Measurements from ENCODE around the gene COPZ1. TPM values are rescaled to one million over a fixed set of nuclear protein-coding genes. Genes with fewer than 3 reads are reported as not detected.

COPZ1 gene
- total RNA-seq, 1 experiment from 2014 or later: 207 TPM

GRCh38 chr12:54389134-54389508 lies 64.2 kb downstream of the COPZ1 start:
- Mint-ChIP-seq H3K27ac (ENCODE audit: low read depth, unreplicated experiment) (no peak overlapping the region), H3K9me3 (ENCODE audit: unreplicated experiment) (no peaks in the 10 kb centered on the region), H3K4me1 (ENCODE audit: insufficient read depth, unreplicated experiment) (peaks cover 37% of the 10 kb centered on the region), H3K36me3 (ENCODE audit: insufficient read depth, unreplicated experiment) (peaks cover 3% of the 10 kb centered on the region), H3K27me3 (ENCODE audit: insufficient read depth, unreplicated experiment) (no peaks in the 10 kb centered on the region), H3K4me3 (ENCODE audit: unreplicated experiment) (no peak overlapping the region)
- no peak for DNase-seq (ENCODE audit: unreplicated experiment)
- ChIA-PET POLR2A (no interaction called here), CTCF (interaction anchor here (1.3 kb wide), 1 partner anchor 9 kb away, joined by 11 read pairs; no protein-coding TSS in a partner anchor)
- no peak for TF ChIP-seq CTCF (IDR thresholded peaks at IDR 0.05; ENCODE audit: unreplicated experiment)
- intact Hi-C loops (cut with micrococcal nuclease): no loop called here
- BruUV-seq (replicated peaks): no TSS peak

- Mint-ChIP-seq H3K27ac (ENCODE audit: low read depth, unreplicated experiment) (peak overlapping the region; percentile 2), H3K36me3 (ENCODE audit: insufficient read depth, unreplicated experiment) (peaks cover 8% of the 10 kb centered on the region), H3K27me3 (ENCODE audit: insufficient read depth, unreplicated experiment) (no peaks in the 10 kb centered on the region), H3K4me3 (ENCODE audit: unreplicated experiment) (no peak overlapping the region), H3K9me3 (ENCODE audit: unreplicated experiment) (no peaks in the 10 kb centered on the region), H3K4me1 (ENCODE audit: insufficient read depth, unreplicated experiment) (peaks cover 38% of the 10 kb centered on the region)
- no peak for TF ChIP-seq CTCF (IDR thresholded peaks at IDR 0.05; ENCODE audit: unreplicated experiment)
- intact Hi-C loops (cut with micrococcal nuclease): no loop called here
- DNase-seq (ENCODE audit: unreplicated experiment): no peak
- no TSS peak for BruUV-seq (replicated peaks)
- POLR2A ChIA-PET: no interaction called here
- CTCF ChIA-PET: interaction anchor here (1.3 to 1.5 kb wide), 2 partner anchors 9 to 50 kb away, joined by 3 to 11 read pairs; no protein-coding TSS in a partner anchor
Observed at GRCh38 chr12:54389607-54390175, 64.8 kb downstream of the COPZ1 start.

DNA sequence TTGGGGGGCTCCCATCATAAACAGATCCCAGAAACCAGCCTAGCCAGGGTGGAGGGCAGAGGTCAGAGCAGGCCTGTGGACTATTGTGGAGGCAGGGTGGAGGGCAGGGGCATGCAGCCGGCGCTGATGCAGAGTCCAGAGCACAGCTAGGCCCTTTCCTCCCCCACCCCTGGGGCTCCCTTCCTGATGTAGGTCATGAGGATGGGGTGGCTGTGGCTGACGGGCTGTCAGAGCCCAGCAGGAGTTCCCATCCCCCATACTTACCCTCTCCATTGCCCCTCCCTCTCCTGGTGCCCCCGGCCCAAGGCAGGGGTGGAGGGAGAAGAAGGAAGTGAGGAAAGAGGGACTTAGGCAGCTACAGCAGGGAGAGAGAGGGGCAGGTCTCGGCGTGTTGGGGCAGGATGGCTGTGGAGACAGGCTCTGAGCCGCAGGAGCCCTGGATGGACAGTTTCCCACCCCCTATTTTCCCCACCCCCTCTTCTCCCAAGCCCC lies 65.3 kb downstream of the COPZ1 start:
- Mint-ChIP-seq H3K9me3 (ENCODE audit: unreplicated experiment) (no peaks in the 10 kb centered on the region), H3K36me3 (ENCODE audit: insufficient read depth, unreplicated experiment) (peaks cover 14% of the 10 kb centered on the region), H3K4me3 (ENCODE audit: unreplicated experiment) (no peak overlapping the region), H3K27me3 (ENCODE audit: insufficient read depth, unreplicated experiment) (no peaks in the 10 kb centered on the region), H3K27ac (ENCODE audit: low read depth, unreplicated experiment) (peak overlapping the region; percentile 2), H3K4me1 (ENCODE audit: insufficient read depth, unreplicated experiment) (peaks cover 38% of the 10 kb centered on the region)
- ChIA-PET POLR2A (no interaction called here), CTCF (interaction anchor here (0.7 to 4.1 kb wide), 4 partner anchors 9 to 61 kb away, joined by 3 to 80 read pairs (median 7); no protein-coding TSS in a partner anchor)
- BruUV-seq (replicated peaks): no TSS peak
- no peak for TF ChIP-seq CTCF (IDR thresholded peaks at IDR 0.05; ENCODE audit: unreplicated experiment)
- intact Hi-C loops (cut with micrococcal nuclease): no loop called here
- DNase-seq (ENCODE audit: unreplicated experiment): peak; percentile 49

GRCh38 chr12:54390668-54391551 lies 66.0 kb downstream of the COPZ1 start:
- DNase-seq (ENCODE audit: unreplicated experiment): no peak
- POLR2A ChIA-PET: no interaction called here
- intact Hi-C loops (cut with micrococcal nuclease): no loop called here
- CTCF ChIA-PET: interaction anchor here (0.7 to 4.1 kb wide), 5 partner anchors 10 to 61 kb away, joined by 3 to 80 read pairs (median 3); no protein-coding TSS in a partner anchor
- H3K4me1 Mint-ChIP-seq (ENCODE audit: insufficient read depth, unreplicated experiment): peaks cover 38% of the 10 kb centered on the region
- TF ChIP-seq CTCF (IDR thresholded peaks at IDR 0.05; ENCODE audit: unreplicated experiment): no peak
- peak overlapping the region; percentile 2 for H3K27ac Mint-ChIP-seq (ENCODE audit: low read depth, unreplicated experiment)
- no peaks in the 10 kb centered on the region for H3K9me3 Mint-ChIP-seq (ENCODE audit: unreplicated experiment)
- BruUV-seq (replicated peaks): no TSS peak
- no peaks in the 10 kb centered on the region for H3K27me3 Mint-ChIP-seq (ENCODE audit: insufficient read depth, unreplicated experiment)
- H3K4me3 Mint-ChIP-seq (ENCODE audit: unreplicated experiment): no peak overlapping the region
- H3K36me3 Mint-ChIP-seq (ENCODE audit: insufficient read depth, unreplicated experiment): peaks cover 17% of the 10 kb centered on the region
